BJ (cell line): ENCODE data around the gene GRM8. TPM values are rescaled to one million over a fixed set of nuclear protein-coding genes. Genes with fewer than 3 reads are reported as not detected.

Experiments used
- CTCF ChIA-PET: fragments of 350-600 bp; formaldehyde crosslinking; extraction: SDS; loops from one replicate; lab custom pipeline; 2021; ENCODE audit warnings: antibody characterized with exemption, inconsistent platforms; lab: Yijun Ruan, JAX
- POLR2A ChIA-PET: fragments of 300-600 bp; sonication (Branson Sonifier 250); formaldehyde crosslinking; extraction: SDS; loops from one replicate; lab custom pipeline; 2021; ENCODE audit warnings: antibody characterized with exemption; lab: Charles Lee
- DNase-seq: peaks from one replicate; pipeline ENCODE4 v3.0.0-alpha.2; 2011; ENCODE audit warnings: low read depth
- H3K27me3 ChIP-seq: 2 replicates; pipeline ENCODE4 v1.6.0; 2011; ENCODE audit warnings: low read length; ENCODE audit not compliant: control insufficient read depth, insufficient read depth
- H3K36me3 ChIP-seq: 2 replicates; pipeline ENCODE4 v1.5.1; 2011; ENCODE audit warnings: low read length; ENCODE audit not compliant: control insufficient read depth, insufficient read depth
- H3K4me3 ChIP-seq: 2 replicates; pipeline ENCODE4 v1.5.1; 2011; ENCODE audit warnings: low read depth, mild to moderate bottlenecking, control low read depth, low read length
- CTCF ChIP-seq: IDR thresholded peaks from 2 replicates; pipeline ENCODE4 v1.5.1; 2011; ENCODE audit warnings: low read depth, mild to moderate bottlenecking, control low read depth, inconsistent platforms, low read length, moderate library complexity; ENCODE audit not compliant: insufficient read depth
- polyA plus RNA-seq: library from polyadenylated mRNA; depleted of rRNA; stranded (reverse); fragments of >200 nt; gene quantifications from 2 replicates; pipeline ENCODE4 v1.2.3, GENCODE V29; 2011

Gene GRM8
- polyA plus RNA-seq, 1 experiment, result not detected

- no peak for TF ChIP-seq CTCF
- no peak for DNase-seq
- ChIA-PET CTCF (no interaction called here), POLR2A (no interaction called here)
- Histone ChIP-seq H3K4me3 (no peak overlapping the region), H3K27me3 (no peaks in the 10 kb centered on the region), H3K36me3 (no peaks in the 10 kb centered on the region)
Measured at GRCh38 chr7:127035203-127035849, 217.4 kb downstream of the GRM8 start.

- POLR2A ChIA-PET, result no interaction called here
- no peak for DNase-seq
- no peaks in the 10 kb centered on the region for H3K36me3 ChIP-seq
- no peak for TF ChIP-seq CTCF
- H3K4me3 ChIP-seq, result no peak overlapping the region
- CTCF ChIA-PET, result interaction anchor here (0.6 kb wide), 1 partner anchor 10 kb away, joined by 3 read pairs; no protein-coding TSS in a partner anchor
- H3K27me3 ChIP-seq, result no peaks in the 10 kb centered on the region
Measured at GRCh38 chr7:127034186-127034806, 218.4 kb downstream of the GRM8 start.

- DNase-seq, result no peak
- H3K27me3 ChIP-seq, result no peaks in the 10 kb centered on the region
- ChIA-PET CTCF (interaction anchor here (1.3 kb wide), 1 partner anchor 32 kb away, joined by 3 read pairs; no protein-coding TSS in a partner anchor), POLR2A (no interaction called here)
- no peak for TF ChIP-seq CTCF
- no peaks in the 10 kb centered on the region for H3K36me3 ChIP-seq
- H3K4me3 ChIP-seq, result no peak overlapping the region
Measured at GRCh38 chr7:127029823-127030222, 222.9 kb downstream of the GRM8 start.

- no peak overlapping the region for H3K4me3 ChIP-seq
- TF ChIP-seq CTCF, result no peak
- ChIA-PET CTCF (no interaction called here), POLR2A (no interaction called here)
- H3K36me3 ChIP-seq, result no peaks in the 10 kb centered on the region
- DNase-seq, result no peak
- no peaks in the 10 kb centered on the region for H3K27me3 ChIP-seq
Measured at GRCh38 chr7:127021857-127022256, 230.9 kb downstream of the GRM8 start.

GRCh38 chr7:127021019-127021738, 231.6 kb downstream of the GRM8 start:
- Histone ChIP-seq H3K36me3 (no peaks in the 10 kb centered on the region), H3K4me3 (no peak overlapping the region), H3K27me3 (no peaks in the 10 kb centered on the region)
- ChIA-PET POLR2A (no interaction called here), CTCF (no interaction called here)
- TF ChIP-seq CTCF, result no peak
- DNase-seq, result no peak
